Esophagus squamous epithelium (tissue), 4 donors: Measurements from ENCODE around the gene BRPF1.

Experiments
- POLR2A ChIP-seq, 4 donors: fragments of 450-650 bp; IDR thresholded peaks; one replicate each; pipeline ENCODE4 v1.6.1; 2017; ENCODE audit warnings: antibody characterized with exemption in 4 of 4, mild to moderate bottlenecking in 4 of 4, moderate library complexity in 3 of 4
- TF ChIP-seq, protein P1 (sequence below), 6 experiments: fragments of 450-650 bp in 4 of 6; fragments of 200-600 bp in 2 of 6; sonication (generic) in 2 of 6; IDR thresholded peaks; one replicate each; pipeline ENCODE4 v1.5.1; 2016 to 2019; ENCODE audit warnings: antibody characterized with exemption in 6 of 6, mild to moderate bottlenecking in 4 of 6, moderate library complexity in 4 of 6

GRCh38 chr3:9792405-9793160, 61.0 kb downstream of the BRPF1 start, which contains the start of the genes ARPC4 and TADA3:
- TF ChIP-seq POLR2A (IDR thresholded peaks at IDR 0.05), result peak in 2 of 4 donors; percentile 58 to 77
- TF ChIP-seq, protein P1, sequence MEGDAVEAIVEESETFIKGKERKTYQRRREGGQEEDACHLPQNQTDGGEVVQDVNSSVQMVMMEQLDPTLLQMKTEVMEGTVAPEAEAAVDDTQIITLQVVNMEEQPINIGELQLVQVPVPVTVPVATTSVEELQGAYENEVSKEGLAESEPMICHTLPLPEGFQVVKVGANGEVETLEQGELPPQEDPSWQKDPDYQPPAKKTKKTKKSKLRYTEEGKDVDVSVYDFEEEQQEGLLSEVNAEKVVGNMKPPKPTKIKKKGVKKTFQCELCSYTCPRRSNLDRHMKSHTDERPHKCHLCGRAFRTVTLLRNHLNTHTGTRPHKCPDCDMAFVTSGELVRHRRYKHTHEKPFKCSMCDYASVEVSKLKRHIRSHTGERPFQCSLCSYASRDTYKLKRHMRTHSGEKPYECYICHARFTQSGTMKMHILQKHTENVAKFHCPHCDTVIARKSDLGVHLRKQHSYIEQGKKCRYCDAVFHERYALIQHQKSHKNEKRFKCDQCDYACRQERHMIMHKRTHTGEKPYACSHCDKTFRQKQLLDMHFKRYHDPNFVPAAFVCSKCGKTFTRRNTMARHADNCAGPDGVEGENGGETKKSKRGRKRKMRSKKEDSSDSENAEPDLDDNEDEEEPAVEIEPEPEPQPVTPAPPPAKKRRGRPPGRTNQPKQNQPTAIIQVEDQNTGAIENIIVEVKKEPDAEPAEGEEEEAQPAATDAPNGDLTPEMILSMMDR (IDR thresholded peaks at IDR 0.05), result peak in 2 of 6 experiments; percentile 10 to 31
